ENCODE results near the gene POF1B. TPM values are rescaled to one million over a fixed set of nuclear protein-coding genes. Genes with fewer than 3 reads are reported as not detected.

POF1B gene
- polyA plus RNA-seq, 1 experiment, result not detected

GRCh38 chrX:85243155-85243554 is 136.3 kb downstream of the POF1B start:
- no peak overlapping the region for H3K27ac ChIP-seq (ENCODE audit: low read depth, low read length)
- no peaks in the 10 kb centered on the region; the same call in 1 of the 2 replicates for H3K9me3 ChIP-seq (ENCODE audit: control insufficient read depth, insufficient read depth, low read length)
- POLR2A ChIA-PET, result no interaction called here
- CTCF ChIA-PET, result no interaction called here
- peak overlapping the region; percentile 76 for H3K4me3 ChIP-seq (ENCODE audit: low read depth, low read length)
- DNase-seq (ENCODE audit: low read depth, low spot score), result no peak
- TF ChIP-seq, protein P1, sequence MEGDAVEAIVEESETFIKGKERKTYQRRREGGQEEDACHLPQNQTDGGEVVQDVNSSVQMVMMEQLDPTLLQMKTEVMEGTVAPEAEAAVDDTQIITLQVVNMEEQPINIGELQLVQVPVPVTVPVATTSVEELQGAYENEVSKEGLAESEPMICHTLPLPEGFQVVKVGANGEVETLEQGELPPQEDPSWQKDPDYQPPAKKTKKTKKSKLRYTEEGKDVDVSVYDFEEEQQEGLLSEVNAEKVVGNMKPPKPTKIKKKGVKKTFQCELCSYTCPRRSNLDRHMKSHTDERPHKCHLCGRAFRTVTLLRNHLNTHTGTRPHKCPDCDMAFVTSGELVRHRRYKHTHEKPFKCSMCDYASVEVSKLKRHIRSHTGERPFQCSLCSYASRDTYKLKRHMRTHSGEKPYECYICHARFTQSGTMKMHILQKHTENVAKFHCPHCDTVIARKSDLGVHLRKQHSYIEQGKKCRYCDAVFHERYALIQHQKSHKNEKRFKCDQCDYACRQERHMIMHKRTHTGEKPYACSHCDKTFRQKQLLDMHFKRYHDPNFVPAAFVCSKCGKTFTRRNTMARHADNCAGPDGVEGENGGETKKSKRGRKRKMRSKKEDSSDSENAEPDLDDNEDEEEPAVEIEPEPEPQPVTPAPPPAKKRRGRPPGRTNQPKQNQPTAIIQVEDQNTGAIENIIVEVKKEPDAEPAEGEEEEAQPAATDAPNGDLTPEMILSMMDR (IDR thresholded peaks at IDR 0.05; ENCODE audit: low read depth, low read length), result no peak
- no peaks in the 10 kb centered on the region for H3K27me3 ChIP-seq (ENCODE audit: control insufficient read depth, insufficient read depth, low read length)

Other genes starting within 250 kb of the POF1B start
- gene SATL1, start 135.9 kb downstream of the POF1B start, polyA plus RNA-seq (2011; rRNA removed), result not detected in 2 replicates
- 6.0 and 9.3 TPM in 2 replicates for gene ZNF711, start 135.7 kb downstream of the POF1B start, polyA plus RNA-seq (2011; rRNA removed)

Measured in AG04450 (cell line).